PC-3 (cell line): ENCODE measurements around the gene MZB1.

Source experiments
- EZH2 ChIP-seq: fragments of 300-600 bp; sonication (generic); IDR thresholded peaks from one replicate; pipeline ENCODE4 v1.6.1; 2017; ENCODE audit warnings: antibody characterized with exemption, mild to moderate bottlenecking, low read length; ENCODE audit not compliant: unreplicated experiment
- TF ChIP-seq, protein P1 (sequence below): fragments of 300-600 bp; sonication (generic); conservative IDR thresholded peaks from 2 replicates; pipeline ENCODE4 v1.5.1; 2017; ENCODE audit warnings: antibody characterized with exemption, low read depth, mild to moderate bottlenecking, low read length

GRCh38 chr5:139422307-139422893 is 32.7 kb upstream of the MZB1 start:
- TF ChIP-seq, protein P1, sequence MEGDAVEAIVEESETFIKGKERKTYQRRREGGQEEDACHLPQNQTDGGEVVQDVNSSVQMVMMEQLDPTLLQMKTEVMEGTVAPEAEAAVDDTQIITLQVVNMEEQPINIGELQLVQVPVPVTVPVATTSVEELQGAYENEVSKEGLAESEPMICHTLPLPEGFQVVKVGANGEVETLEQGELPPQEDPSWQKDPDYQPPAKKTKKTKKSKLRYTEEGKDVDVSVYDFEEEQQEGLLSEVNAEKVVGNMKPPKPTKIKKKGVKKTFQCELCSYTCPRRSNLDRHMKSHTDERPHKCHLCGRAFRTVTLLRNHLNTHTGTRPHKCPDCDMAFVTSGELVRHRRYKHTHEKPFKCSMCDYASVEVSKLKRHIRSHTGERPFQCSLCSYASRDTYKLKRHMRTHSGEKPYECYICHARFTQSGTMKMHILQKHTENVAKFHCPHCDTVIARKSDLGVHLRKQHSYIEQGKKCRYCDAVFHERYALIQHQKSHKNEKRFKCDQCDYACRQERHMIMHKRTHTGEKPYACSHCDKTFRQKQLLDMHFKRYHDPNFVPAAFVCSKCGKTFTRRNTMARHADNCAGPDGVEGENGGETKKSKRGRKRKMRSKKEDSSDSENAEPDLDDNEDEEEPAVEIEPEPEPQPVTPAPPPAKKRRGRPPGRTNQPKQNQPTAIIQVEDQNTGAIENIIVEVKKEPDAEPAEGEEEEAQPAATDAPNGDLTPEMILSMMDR, result peak; percentile 90
- TF ChIP-seq EZH2, result no peak
